Measurements from ENCODE around the gene RIPK1.
"Not testable (repeated sequence)": the region's sequence is repeated elsewhere in the genome, so short reads cannot be mapped to it uniquely, and the experiment has no call there.

The RIPK1 gene

GRCh38 chr6:3137057-3137777 lies 68.9 kb downstream of the RIPK1 start:
- Histone ChIP-seq H3K9ac (ENCODE audit: low read depth, low read length) (no peak overlapping the region), H3K36me3 (ENCODE audit: control insufficient read depth, insufficient read depth, low read length) (peaks cover 86% of the 10 kb centered on the region), H3K27ac (ENCODE audit: low read depth, low read length) (no peak overlapping the region), H3K9me3 (ENCODE audit: control insufficient read depth, insufficient read depth, low read length) (no peaks in the 10 kb centered on the region), H3K4me3 (ENCODE audit: low read depth, low read length) (no peak overlapping the region), H3K27me3 (ENCODE audit: control insufficient read depth, insufficient read depth, low read length) (no peaks in the 10 kb centered on the region), H3K4me1 (ENCODE audit: control insufficient read depth, insufficient read depth, low read length) (0 out of 2 replicates have a peak, but pooled peaks cover 9% of the 10 kb centered on the region)

- H3K4me1 ChIP-seq (ENCODE audit: control insufficient read depth, insufficient read depth, low read length); H3K27me3 ChIP-seq (ENCODE audit: control insufficient read depth, insufficient read depth, low read length); H3K27ac ChIP-seq (ENCODE audit: low read depth, low read length); H3K9ac ChIP-seq (ENCODE audit: low read depth, low read length); H3K9me3 ChIP-seq (ENCODE audit: control insufficient read depth, insufficient read depth, low read length); H3K4me3 ChIP-seq (ENCODE audit: low read depth, low read length): not testable (repeated sequence)
- H3K36me3 ChIP-seq (ENCODE audit: control insufficient read depth, insufficient read depth, low read length) = peaks cover 86% of the 10 kb centered on the region
These were observed 69.6 kb downstream of the RIPK1 start for GRCh38 chr6:3137873-3138272.

GRCh38 chr6:3138341-3138740 lies 70.0 kb downstream of the RIPK1 start:
- H3K27ac ChIP-seq (ENCODE audit: low read depth, low read length) = no peak overlapping the region
- H3K36me3 ChIP-seq (ENCODE audit: control insufficient read depth, insufficient read depth, low read length) = peaks cover 82% of the 10 kb centered on the region
- no peaks in the 10 kb centered on the region for H3K27me3 ChIP-seq (ENCODE audit: control insufficient read depth, insufficient read depth, low read length)
- H3K9ac ChIP-seq (ENCODE audit: low read depth, low read length) = no peak overlapping the region
- peaks cover 9% of the 10 kb centered on the region; the same call in 1 of the 2 replicates for H3K4me1 ChIP-seq (ENCODE audit: control insufficient read depth, insufficient read depth, low read length)
- H3K4me3 ChIP-seq (ENCODE audit: low read depth, low read length) = no peak overlapping the region
- no peaks in the 10 kb centered on the region for H3K9me3 ChIP-seq (ENCODE audit: control insufficient read depth, insufficient read depth, low read length)

DNA sequence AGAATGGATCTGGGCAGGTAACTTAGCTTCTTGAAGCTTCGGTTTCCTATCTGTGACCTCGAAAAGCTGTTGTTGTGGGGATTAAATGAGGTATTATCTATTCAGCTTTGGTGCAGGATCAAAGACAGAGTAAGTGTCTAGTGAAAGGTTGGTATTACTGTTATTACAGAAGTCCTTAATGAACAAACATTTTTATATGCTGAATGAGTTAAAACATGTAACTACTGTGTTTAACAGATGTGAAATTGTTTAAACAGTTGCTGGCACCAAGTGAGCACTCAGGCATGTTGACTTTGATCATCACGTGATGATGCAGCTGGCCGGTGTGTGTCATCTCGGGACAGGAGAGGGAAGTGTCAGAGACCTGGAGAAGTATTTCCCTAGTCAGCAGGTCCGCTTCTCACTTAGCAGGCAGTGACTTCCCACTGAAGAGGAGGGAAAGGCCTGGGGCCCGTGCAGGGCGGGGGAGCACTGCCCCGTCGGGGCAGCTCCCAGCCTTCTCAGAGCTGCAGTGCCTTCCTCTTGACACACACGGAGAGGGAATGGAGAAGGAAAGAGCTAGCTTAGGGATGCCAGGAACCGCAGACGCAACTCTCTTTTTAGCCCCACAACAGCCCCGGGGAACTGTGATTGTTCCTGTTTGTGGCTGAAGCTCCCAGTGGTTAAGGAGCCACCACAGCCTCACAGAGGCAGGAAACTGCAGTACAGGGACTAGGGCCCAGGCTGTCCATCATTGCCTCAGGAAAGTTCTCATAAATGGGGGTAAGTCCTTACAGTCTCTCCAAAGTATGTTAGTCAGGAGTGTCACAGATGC lies 71.0 kb downstream of the RIPK1 start:
- no peaks in the 10 kb centered on the region for H3K27me3 ChIP-seq (ENCODE audit: control insufficient read depth, insufficient read depth, low read length)
- peak overlapping the region; percentile 5 for H3K27ac ChIP-seq (ENCODE audit: low read depth, low read length)
- peaks cover 9% of the 10 kb centered on the region; the same call in 1 of the 2 replicates for H3K4me1 ChIP-seq (ENCODE audit: control insufficient read depth, insufficient read depth, low read length)
- H3K9ac ChIP-seq (ENCODE audit: low read depth, low read length) = no peak overlapping the region
- H3K36me3 ChIP-seq (ENCODE audit: control insufficient read depth, insufficient read depth, low read length) = peaks cover 79% of the 10 kb centered on the region
- H3K4me3 ChIP-seq (ENCODE audit: low read depth, low read length) = no peak overlapping the region
- H3K9me3 ChIP-seq (ENCODE audit: control insufficient read depth, insufficient read depth, low read length) = no peaks in the 10 kb centered on the region

GRCh38 chr6:3140201-3140600 lies 71.9 kb downstream of the RIPK1 start:
- peaks cover 9% of the 10 kb centered on the region; the same call in 1 of the 2 replicates for H3K4me1 ChIP-seq (ENCODE audit: control insufficient read depth, insufficient read depth, low read length)
- peaks cover 80% of the 10 kb centered on the region for H3K36me3 ChIP-seq (ENCODE audit: control insufficient read depth, insufficient read depth, low read length)
- H3K4me3 ChIP-seq (ENCODE audit: low read depth, low read length) = no peak overlapping the region
- H3K9ac ChIP-seq (ENCODE audit: low read depth, low read length) = no peak overlapping the region
- H3K27ac ChIP-seq (ENCODE audit: low read depth, low read length) = no peak overlapping the region
- H3K9me3 ChIP-seq (ENCODE audit: control insufficient read depth, insufficient read depth, low read length) = no peaks in the 10 kb centered on the region
- H3K27me3 ChIP-seq (ENCODE audit: control insufficient read depth, insufficient read depth, low read length) = no peaks in the 10 kb centered on the region

GRCh38 chr6:3142536-3142935 lies 74.2 kb downstream of the RIPK1 start:
- peaks cover 64% of the 10 kb centered on the region for H3K36me3 ChIP-seq (ENCODE audit: control insufficient read depth, insufficient read depth, low read length)
- peak overlapping the region; percentile 54 for H3K27ac ChIP-seq (ENCODE audit: low read depth, low read length)
- H3K9me3 ChIP-seq (ENCODE audit: control insufficient read depth, insufficient read depth, low read length) = no peaks in the 10 kb centered on the region
- H3K4me1 ChIP-seq (ENCODE audit: control insufficient read depth, insufficient read depth, low read length) = no peaks in the 10 kb centered on the region; the same call in 1 of the 2 replicates
- no peak overlapping the region for H3K4me3 ChIP-seq (ENCODE audit: low read depth, low read length)
- no peak overlapping the region for H3K9ac ChIP-seq (ENCODE audit: low read depth, low read length)
- no peaks in the 10 kb centered on the region for H3K27me3 ChIP-seq (ENCODE audit: control insufficient read depth, insufficient read depth, low read length)

GRCh38 chr6:3143158-3143557 lies 74.9 kb downstream of the RIPK1 start:
- H3K9me3 ChIP-seq (ENCODE audit: control insufficient read depth, insufficient read depth, low read length) = no peaks in the 10 kb centered on the region
- H3K4me3 ChIP-seq (ENCODE audit: low read depth, low read length) = no peak overlapping the region
- H3K4me1 ChIP-seq (ENCODE audit: control insufficient read depth, insufficient read depth, low read length) = no peaks in the 10 kb centered on the region; the same call in 1 of the 2 replicates
- peaks cover 64% of the 10 kb centered on the region for H3K36me3 ChIP-seq (ENCODE audit: control insufficient read depth, insufficient read depth, low read length)
- H3K27me3 ChIP-seq (ENCODE audit: control insufficient read depth, insufficient read depth, low read length) = no peaks in the 10 kb centered on the region
- no peak overlapping the region for H3K9ac ChIP-seq (ENCODE audit: low read depth, low read length)
- peak overlapping the region; percentile 54 for H3K27ac ChIP-seq (ENCODE audit: low read depth, low read length)

DNA sequence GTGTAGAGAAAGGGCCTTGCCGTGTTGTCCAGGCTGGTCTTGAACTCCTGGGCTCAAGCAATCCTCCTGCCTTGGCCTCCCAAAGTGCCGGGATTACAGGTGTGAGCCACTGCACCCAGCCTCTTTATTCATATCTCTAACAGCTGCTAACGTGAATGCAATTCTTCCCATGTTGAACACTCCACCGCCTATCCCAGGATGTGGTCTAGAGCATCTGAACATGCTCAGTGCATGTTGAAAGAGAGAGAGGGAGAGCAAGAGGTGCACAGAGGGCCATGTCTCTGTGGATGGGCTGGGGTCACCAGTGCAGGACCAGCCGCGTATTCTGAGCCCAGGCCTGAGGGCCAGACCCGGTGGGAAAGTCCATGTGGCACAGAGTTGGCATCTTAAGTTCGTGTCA lies 76.3 kb downstream of the RIPK1 start:
- Histone ChIP-seq H3K27ac (ENCODE audit: low read depth, low read length) (no peak overlapping the region), H3K4me3 (ENCODE audit: low read depth, low read length) (no peak overlapping the region), H3K4me1 (ENCODE audit: control insufficient read depth, insufficient read depth, low read length) (no peaks in the 10 kb centered on the region; the same call in 1 of the 2 replicates), H3K9me3 (ENCODE audit: control insufficient read depth, insufficient read depth, low read length) (no peaks in the 10 kb centered on the region), H3K27me3 (ENCODE audit: control insufficient read depth, insufficient read depth, low read length) (no peaks in the 10 kb centered on the region), H3K36me3 (ENCODE audit: control insufficient read depth, insufficient read depth, low read length) (peaks cover 63% of the 10 kb centered on the region), H3K9ac (ENCODE audit: low read depth, low read length) (no peak overlapping the region)

- H3K36me3 ChIP-seq (ENCODE audit: control insufficient read depth, insufficient read depth, low read length) = peaks cover 58% of the 10 kb centered on the region
- no peak overlapping the region for H3K9ac ChIP-seq (ENCODE audit: low read depth, low read length)
- H3K27ac ChIP-seq (ENCODE audit: low read depth, low read length) = no peak overlapping the region
These were observed 79.8 kb downstream of the RIPK1 start for GRCh38 chr6:3147914-3148757.

GRCh38 chr6:3151691-3152090 lies 83.4 kb downstream of the RIPK1 start:
- no peak overlapping the region for H3K27ac ChIP-seq (ENCODE audit: low read depth, low read length)
- no peaks in the 10 kb centered on the region for H3K4me1 ChIP-seq (ENCODE audit: control insufficient read depth, insufficient read depth, low read length)
- H3K36me3 ChIP-seq (ENCODE audit: control insufficient read depth, insufficient read depth, low read length) = peaks cover 66% of the 10 kb centered on the region
- H3K9ac ChIP-seq (ENCODE audit: low read depth, low read length) = no peak overlapping the region
- no peaks in the 10 kb centered on the region for H3K27me3 ChIP-seq (ENCODE audit: control insufficient read depth, insufficient read depth, low read length)
- H3K9me3 ChIP-seq (ENCODE audit: control insufficient read depth, insufficient read depth, low read length) = no peaks in the 10 kb centered on the region
- H3K4me3 ChIP-seq (ENCODE audit: low read depth, low read length) = no peak overlapping the region

More at GRCh38 chr6:3147914-3148757, 79.8 kb downstream of the RIPK1 start:
- Histone ChIP-seq H3K9me3 (ENCODE audit: control insufficient read depth, insufficient read depth, low read length) (no peaks in the 10 kb centered on the region), H3K4me3 (ENCODE audit: low read depth, low read length) (no peak overlapping the region), H3K4me1 (ENCODE audit: control insufficient read depth, insufficient read depth, low read length) (no peaks in the 10 kb centered on the region; the same call in 1 of the 2 replicates), H3K27me3 (ENCODE audit: control insufficient read depth, insufficient read depth, low read length) (no peaks in the 10 kb centered on the region)
